Measurements from ENCODE around the gene HDAC7.
A peak's percentile ranks its signal among the peaks of the same experiment; 100 is the strongest.

HDAC7 gene

DNA sequence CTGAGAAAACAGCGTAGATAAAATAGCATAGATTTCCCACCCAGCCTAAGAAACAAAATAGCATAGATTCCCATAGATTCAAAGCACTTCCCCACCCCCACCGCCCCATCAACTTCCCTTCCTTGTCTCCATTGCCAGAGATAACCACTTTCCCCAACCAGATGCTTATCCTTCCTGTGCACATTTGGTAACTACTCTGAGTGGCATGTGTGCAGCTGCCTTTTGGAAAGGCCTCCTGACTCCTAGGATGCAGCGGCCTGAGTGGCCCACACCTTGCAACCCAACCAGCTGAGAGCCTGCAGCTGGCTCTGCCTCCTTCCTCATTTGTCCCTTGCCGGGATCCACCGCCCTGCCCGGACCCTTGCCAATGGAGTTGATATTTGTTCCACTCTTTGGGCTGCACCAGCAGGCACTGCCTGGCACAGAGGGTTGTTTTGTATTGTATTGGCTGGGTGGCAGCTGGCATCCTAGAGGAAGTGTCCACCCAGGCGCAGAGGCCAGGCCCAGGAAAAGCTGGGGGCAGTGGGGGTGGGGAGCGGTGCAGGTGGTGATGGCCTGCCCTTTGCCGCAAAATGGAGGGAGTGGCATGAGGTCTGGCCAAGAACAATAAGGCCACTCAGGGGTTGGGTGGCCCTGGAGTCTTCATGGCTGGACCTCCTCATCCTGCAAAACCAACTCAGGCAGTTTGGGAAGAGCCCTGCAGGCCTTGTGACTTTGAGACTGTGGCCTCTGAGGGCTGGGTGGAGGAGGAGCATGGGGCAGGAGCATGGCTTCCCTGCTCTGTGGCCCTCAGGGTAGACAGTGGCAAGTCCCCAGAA lies 41.8 kb downstream of the HDAC7 start:
- no peak for DNase-seq (ENCODE audit: low read depth)

DNA sequence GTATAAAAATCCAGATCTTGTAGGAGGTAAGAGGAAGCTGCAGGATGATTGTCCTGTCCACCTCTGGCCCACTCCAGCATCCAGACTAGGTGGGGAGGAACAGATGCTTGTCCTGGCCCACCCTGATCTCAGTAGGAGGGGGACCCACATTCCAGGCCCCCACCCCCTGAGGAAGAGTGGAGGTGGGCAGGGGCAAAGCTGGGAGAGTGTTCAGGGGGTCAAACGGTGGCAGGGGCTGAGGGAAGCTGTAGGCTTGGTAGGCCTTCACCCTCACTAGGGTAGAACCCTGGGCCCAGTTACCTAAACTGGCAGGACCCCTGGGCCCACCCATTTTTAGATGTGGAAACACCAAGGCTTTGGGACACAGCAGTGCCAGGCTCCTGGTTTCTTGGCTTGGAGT lies 42.6 kb downstream of the HDAC7 start:
- no peak for DNase-seq (ENCODE audit: low read depth)

DNA sequence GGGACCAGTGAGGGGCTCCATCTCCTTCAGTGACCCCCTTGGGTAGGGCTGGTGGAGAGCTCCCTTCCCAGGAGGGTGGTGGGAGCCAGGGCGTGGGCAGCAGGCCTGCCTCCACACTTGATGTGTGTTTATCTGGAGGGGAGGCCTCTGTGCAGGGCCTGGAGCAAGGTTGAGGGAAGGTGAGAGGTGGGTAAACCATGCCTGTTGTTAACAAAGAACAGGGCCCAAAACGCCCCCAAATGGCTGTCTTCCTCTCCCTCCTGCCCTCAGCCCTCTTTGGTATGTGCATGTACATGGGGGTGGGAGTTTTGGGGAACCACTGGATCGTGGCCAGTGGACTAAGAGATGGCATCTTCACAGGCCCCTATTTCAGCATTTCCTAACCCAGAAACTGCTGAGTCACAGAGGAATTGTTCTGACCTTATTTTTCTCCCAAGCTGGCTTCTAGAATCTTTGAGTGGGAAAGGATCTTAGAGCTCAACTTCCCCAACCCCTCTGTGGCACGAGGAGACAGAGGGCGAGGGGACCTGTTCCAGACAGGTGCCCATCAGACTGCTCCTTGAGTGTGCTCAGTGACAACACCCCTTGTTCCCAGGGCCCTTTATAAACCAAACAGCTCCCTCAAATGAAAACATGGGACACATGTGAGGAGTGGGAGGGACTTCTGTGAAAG lies 43.1 kb downstream of the HDAC7 start:
- DNase-seq (ENCODE audit: low read depth) = no peak

DNA sequence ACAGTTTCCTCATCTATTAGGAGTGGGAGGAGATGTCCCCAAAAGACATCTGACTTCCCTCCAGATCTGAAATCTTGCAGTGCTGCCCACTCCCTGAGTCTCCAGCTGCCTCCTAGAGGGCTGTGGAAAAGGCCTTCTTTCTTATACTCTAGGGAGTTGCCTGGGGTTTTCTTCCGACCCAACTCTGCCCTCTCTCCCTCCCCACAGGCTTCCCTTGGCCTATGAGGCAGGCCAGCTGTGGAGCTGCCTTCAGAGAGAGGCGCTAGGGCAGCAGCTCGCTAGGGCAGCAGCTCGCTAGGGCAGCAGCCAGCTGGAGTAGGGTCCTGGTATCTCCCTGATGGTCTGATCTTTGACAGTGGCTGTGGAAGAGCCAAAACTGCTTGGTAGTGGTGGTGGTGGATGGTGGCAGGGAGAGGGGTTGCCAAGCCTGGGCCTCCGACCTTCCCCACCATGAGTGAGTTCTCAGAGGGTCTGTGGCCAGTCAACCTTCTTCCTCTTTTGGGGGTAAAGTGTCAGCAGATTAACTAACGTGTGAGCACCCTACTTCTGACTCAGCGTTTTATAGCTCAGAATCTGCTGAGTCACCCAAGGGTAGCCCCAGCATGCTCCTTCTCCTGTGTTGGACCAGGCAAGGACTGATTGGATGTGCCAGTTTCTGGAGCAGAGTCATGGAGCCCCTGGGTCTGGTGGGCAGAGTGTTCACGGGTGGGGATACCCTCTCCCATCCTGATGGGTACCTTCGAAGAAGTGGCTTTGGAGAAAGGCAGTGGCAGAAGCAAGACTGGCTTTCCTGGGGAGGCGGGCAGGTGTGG lies 44.4 kb downstream of the HDAC7 start:
- no peak for DNase-seq (ENCODE audit: low read depth)

DNA sequence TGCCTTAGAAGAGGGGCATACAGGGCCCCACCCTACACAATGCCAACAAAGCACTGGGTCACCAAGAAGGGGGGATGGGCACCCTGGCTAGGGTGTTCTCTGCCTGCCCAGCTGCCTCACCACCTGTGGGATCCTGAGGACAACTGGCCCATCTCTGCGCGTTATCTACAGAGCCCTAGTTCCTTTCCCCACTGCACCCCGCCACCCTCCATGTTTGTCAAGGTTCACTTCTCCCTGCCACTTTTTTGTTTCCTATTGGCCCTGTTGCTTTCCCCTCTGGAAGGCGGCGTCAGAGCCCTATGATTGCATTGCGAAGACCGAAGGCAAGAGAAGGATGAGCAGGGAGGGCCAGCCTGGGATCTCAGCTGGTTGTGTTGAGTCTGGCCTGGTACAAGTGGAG lies 45.0 kb downstream of the HDAC7 start:
- no peak for DNase-seq (ENCODE audit: low read depth)

DNA sequence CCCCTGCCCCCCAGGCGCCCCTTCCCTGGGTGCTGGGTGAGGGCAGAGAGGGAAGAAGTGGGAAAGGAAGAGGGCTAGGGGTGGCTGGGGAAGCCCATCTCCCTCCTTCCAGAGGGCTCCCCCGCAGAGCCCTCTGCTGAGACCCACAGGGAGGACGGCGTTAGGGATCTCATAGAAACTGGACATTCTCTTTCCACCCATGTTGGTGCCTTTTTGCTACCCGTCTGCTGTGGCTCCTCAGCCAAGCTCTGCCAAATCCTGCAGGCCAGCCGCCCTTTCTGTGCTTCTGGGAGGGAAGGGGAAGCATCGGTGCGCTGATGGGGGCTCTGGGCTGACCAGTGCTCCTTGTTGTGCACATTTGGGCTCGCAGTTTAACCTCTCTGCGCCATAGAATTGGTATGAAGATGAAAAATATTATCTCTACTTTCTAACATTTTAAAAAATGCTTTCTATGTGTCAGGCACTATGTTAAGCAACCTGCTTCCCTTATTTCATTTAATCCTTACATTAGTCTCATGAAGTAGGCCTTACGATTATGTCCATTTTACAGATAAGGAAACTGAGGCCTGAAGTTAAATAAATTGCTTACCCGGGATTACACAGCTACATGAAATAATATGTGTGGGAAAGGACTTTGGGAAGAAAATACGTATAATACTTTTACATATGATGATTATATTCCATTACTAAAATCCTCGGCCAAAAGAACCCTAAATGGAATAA lies 45.7 kb downstream of the HDAC7 start:
- no peak for DNase-seq (ENCODE audit: low read depth)

DNA sequence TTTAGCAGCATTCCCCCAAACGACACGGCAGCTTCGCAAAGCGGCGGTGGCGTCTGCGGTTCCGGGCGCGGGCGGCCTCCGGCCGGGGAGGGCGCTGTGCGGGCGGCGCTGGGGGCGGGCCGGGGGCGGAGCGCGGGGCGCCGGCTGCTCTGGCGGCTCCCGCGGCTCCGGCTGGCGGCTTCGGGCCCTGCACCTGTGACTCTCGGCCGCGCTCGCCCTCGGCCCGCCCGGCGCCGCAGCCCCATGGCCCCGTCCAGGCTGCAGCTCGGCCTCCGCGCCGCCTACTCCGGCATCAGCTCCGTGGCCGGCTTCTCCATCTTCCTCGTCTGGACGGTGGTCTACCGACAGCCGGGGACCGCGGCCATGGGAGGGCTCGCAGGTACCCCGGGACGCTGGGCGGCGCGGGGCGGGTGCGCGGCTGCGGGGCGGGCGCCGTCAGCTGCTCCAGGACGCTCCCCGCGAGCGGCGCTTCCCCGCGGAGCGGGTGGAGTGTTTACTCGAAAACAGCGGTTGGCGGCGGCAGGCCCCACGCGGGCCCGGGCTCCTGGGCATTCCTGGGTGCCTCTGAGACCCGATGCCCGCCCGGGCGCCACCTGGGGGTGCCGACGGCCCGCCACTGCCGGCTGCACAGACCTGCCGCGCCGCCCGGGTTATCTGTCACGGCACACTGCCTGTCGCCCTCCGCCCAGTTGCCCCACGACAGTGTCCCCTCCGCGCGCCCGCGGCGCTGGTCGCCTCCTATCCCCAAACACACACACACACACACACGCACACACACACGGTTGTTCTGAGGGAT lies 46.4 kb downstream of the HDAC7 start, which contains the start of gene SLC48A1:
SLC48A1 (plus strand) TSS at position 177 of the 796 bp plus-strand sequence; CDS start at position 244, 67 bp downstream.
- DNase-seq (ENCODE audit: low read depth) = no peak

DNA sequence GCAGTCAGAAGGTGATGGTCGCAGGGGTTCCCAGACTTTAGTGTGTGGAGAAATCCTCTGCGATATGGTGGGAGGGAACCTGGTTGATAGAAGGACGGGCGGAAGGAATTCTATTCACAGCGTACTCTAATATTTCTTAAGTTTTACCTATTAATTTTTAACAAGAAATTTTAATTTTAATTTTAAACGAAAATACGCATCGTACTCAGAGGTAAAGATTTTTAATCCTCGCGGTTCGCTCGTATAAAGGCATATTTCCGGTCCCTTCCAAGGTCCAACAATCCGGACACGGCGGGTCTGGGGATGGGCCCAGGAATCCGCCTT lies 47.0 kb downstream of the HDAC7 start:
- DNase-seq (ENCODE audit: low read depth) = no peak

DNA sequence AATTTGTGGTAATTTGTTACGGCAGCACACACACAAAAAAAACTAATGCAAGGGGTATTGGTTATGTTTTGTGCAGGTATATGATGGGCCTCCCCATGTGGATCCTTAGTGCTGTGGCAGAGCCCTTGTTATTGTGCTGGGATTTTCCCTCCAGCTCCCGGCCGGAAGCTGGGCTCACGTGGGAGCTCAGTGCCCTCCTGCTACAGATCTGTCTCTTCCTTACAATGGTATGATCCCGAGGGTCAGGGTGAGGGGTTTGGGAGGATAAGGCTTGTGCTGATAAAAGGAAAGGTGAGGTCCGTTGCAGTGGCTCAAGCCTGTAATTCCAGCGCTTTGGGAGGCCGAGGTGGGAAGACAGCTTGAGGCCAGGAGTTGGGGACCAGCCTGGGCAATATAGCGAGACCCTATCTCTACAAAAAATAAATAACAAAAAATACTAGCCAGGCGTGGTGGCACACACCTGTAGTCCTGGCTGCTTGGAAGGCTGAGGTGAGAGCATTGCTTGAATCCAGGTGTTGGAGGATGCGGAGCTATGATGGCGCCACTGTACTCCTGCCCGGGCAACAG lies 47.5 kb downstream of the HDAC7 start:
- DNase-seq (ENCODE audit: low read depth) = no peak

DNA sequence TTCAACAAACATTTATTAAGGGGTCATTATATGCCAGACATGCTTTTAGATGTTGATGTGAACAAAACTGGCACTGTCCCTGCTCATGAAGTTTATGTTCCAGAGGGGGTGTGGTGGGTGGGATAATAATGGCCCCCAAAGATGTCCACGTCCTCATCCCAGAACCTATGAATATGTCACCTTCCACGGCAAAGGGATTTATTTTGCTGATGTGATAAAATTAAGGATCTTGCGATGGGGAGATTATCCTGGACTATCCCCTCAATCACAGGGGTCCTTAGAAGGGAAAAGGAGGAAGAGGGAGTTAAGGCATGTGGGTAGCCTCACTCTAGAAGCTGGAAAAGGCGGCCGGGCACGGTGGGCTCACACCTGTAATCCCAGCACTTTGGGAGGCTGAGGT lies 48.4 kb downstream of the HDAC7 start:
- no peak for DNase-seq (ENCODE audit: low read depth)

DNA sequence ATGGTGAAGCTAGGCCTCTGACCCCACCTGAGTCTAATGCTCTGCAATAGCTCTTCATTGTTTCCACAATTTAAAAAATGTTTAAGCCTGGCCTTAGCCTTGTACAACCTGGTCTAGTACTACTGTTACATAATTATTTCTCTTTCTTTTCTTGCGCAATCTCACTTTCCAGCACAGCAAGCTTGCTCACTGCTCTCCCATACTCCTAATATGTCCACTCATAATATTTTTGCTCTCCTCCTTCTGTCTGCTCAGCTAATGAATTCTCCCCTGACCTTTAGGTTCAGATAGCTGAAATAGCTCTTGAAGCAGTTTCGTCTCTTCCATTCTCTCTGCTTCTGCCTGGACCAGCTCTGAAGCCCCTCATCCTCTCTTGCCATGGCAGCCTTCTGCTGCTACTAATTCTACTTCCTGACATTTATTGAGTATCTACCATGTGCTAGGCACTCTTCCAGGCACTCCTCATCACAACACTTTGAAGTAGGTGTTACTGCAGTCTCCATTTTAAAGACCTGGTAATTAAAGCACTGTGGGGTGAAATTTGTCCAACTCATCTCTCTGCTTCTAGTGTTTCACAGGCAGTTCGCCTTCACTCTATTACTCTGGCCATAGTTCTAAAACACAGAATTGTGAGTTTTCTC lies 49.5 kb downstream of the HDAC7 start:
- no peak for DNase-seq (ENCODE audit: low read depth)

DNA sequence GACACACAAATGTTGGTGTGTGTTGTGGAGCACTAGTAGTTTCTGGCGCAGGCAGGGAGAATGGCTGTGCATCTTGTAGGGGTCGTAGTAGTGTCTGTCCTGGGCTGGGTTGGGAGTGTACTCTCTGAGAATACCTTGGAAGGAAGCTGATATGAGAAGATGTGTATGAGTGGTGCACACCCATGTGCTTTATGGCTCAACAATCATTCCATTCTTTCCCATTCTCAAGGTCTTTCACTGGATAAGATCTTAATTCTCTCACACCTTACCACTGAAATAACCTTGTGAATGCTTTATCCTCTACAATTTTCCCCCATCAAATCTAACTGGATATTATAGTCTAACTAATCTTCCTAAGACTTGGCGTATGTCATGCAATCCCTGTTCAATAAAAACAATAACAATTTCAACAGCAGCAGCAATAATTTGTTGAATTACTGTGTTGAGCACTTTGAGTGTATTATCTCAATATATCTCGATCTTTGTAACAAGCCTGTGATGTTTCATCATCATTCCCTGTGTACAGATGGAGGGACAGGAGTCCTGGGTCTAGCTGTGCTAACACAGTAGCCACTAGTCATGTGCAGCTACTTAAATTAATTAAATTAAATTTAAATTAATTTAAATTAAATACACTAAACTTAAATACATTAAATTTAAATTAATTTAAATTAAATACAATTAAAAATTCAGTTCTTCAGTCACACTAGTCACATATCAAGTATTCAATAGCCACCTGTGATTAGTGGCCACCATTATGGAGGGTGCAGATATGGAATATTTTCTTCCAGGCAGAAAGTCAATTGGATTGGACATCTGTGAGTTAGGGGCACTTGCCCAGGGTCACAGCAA lies 50.2 kb downstream of the HDAC7 start:
- no peak for DNase-seq (ENCODE audit: low read depth)

DNA sequence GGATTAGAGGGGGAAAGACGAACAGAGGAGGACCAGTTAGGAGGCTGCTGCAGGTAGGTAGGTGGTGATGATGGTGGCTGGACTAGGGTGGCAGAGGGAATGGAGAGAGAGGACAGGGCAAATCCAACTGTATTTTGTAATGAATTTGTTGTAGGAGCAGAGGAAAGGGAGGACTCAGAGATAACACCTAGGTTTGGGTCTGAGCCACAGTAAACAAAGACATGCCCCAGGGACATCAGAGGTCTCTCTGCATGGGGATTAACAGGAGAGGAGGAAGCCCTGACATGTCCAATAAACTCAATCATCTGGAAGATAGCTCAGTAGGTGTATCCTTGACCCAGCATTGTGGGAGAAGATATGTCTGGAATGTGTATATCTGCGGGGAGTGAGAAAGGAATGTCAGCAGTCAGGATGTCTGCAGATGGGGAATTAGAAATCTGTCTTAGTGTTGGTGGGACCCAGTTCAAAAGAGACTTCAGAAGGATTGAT lies 51.3 kb downstream of the HDAC7 start:
- no peak for DNase-seq (ENCODE audit: low read depth)

DNA sequence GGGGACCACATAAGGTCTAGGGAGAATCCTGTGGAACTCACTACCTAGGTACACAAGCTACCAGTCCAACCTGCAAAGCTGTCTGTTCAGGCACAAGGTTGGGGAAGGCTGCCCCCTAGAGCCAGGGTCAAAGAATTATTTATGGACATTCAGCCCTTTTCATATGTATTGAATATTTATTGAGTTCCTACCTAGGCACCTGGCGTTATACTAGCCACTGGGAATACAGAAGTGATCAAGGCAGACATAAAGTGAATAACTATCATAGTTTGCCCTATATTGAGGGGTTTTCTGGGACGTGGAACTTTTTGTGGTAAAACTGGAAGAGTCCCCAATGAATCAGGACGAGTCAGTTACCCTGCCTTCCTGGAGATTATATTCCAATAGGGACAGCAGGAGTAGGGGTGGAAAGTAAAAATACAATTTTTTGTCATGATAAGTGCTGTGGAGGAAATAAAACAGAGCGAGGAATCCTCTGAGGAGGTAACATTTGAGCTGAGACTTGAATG lies 52.4 kb downstream of the HDAC7 start:
- DNase-seq (ENCODE audit: low read depth) = peak; percentile 49

DNA sequence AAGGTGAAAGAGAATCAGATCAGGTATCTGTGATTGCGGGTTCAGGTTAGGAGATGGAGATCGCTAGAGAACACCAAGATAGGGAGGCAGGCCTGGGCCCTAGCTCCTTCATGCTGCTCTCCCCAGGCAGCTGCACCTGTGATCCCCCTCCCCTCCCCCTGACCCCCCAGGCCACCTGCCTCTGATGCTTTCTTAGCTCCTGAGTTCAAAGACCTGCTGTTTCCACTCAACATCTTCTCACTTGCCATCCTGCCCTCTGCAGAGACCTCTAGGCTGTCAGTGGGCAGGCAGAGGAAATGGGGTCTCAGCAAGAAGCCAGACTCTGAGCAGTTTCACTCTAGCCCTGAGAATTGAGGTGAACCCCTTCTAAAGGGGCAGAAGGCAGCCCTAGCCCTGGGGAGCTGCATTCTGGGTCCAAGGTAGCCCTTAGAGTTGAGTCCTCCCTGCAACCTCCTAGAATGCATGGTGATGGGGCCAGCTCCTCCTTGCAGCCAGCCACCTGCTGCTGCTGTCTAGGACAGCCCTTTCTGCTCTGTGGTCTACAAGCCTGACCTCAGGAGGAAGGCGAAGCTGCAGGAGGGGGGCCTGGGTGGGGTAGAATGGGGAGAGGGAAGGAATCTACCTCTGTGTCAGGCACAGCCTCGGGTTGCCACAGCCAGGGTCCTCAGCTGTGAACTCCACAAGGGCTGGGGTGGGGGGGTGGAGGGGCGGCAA lies 53.0 kb downstream of the HDAC7 start:
- DNase-seq (ENCODE audit: low read depth) = no peak

DNA sequence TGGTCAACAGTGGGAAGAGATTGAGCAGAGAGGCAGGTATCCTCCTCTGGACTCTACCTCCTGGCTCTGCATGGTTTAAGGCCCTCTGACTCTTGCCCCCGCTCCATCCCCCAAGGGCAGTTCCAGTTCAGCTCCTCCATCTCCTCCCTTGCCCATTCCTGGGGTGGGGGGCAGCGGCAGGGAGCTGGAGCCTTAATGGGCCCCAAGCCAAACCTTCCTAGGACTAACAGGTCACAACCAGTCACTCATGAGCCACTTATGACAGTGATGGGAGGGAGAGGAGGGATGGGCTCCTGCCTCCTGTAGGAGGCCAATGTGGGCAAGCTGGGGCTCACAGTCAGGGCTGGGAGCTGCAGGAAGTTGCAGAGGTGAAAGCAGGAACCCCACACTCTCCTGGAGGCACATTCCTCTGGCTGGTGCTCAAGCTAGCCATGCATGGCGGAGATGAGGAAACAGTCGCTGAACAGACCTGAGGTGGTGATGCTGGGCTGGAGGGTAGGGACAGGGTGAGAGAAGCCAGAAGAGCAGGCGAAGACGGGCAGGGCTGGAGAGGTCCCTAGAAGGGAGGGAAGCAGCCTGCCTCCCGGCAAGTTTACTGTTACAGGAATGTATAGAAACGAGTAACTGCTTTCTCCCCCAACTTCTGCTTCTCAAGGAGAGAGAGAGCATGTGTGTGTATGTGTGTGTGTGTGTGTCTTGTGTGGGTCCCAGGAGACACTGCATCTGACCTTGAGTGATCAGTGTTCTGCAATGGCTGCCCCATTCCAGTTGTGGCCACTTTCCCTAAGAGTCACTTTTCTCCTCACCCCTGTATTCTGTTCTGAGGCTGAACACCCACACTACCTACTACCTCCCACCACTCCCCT lies 56.0 kb downstream of the HDAC7 start:
- DNase-seq (ENCODE audit: low read depth) = no peak

DNA sequence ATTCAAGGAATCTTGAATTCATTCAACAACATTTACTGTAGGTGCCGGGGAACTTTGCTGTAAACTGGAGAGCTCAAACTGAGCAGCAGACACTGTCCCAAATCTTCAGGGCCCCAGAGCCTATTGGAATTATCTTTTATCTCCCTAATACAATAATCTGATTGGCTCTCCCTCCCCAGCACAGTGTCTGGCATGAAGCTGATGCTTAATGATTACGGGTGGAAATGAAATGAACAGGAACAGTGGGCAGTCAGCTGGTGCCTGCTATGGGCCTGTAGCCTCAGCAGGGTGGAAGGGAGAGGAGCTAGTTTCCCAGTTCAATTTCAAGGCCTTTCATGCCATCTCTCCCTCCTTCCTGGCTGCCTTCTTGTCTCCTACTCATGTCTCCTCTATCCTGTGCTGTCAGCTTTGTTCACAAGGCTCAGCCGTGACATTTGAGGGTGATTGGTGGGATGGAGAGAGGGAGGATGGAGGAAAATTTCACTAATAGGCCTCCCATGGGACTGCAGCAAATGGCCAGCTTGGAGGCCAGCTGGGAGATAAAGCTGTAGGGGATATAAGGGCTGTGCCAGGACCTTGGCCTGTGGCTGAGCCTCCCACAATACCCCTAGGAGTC lies 56.7 kb downstream of the HDAC7 start:
- no peak for DNase-seq (ENCODE audit: low read depth)

Data from stimulated activated CD8-positive, alpha-beta memory T cell treated with anti-CD3 and anti-CD28 coated beads, Interleukin-7, amount 100 ng/mL, for 24 hours (primary cell).